GM04504 (cell line): ENCODE measurements around the gene HDGFL3.
"Not testable (repeated sequence)": the region's sequence is repeated elsewhere in the genome, so short reads cannot be mapped to it uniquely, and the experiment has no call there.

ENCODE experiments used
- DNase-seq: peaks from one replicate; pipeline ENCODE4 v3.0.0-alpha.2; 2012; ENCODE audit warnings: low read depth

HDGFL3 gene

DNA sequence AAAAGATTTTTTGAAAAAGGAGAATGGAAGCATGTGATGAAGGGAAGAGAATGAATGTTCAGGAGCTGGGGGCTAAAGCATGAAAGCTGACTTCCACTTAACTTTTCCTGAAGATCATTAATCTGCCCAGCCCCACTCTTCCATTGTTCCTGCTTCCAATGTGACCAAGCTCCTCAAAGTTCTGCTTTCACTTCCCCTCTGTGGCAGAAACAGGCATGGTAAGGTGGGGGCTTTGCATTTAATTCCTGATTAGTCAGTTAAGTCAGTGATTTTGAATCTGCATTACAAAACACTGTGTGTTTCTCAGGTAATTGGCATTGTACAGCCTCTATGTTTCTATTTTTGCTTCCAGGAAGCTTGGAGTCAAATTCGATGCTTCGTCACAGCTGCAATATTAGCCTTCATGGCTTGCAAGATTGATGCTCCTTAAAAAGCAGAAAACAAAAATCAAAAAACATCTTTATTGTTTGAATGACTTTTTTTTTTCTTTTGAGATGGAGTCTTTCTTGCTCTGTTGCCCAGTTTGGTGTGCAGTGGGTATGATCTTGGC, 107.5 kb downstream of the HDGFL3 start:
- no peak for DNase-seq

- DNase-seq: no peak
Measured at GRCh38 chr15:83099290-83099689, 108.3 kb downstream of the HDGFL3 start.

DNA sequence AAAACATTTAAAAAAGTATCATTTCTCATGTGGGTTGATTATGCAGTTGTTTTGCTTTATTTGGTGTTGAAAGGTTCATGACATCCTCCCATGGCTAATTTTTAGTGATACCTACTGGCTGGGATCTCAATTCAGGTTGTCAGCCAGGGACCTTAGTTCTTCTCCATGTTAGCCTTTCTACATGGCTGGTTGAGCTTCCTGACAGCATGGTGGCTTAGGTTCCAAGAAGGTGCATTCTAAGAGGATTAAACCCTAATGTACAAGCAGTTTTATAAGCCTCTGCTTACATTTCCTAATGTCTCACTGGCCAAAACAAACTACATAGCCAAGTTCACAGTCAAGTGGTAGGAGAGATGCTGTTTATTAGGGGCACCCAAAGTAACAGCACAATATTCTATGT, 109.5 kb downstream of the HDGFL3 start:
- no peak for DNase-seq

GRCh38 chr15:83094583-83094982, 113.0 kb downstream of the HDGFL3 start:
- DNase-seq: no peak

GRCh38 chr15:83092309-83092976, 115.2 kb downstream of the HDGFL3 start:
- DNase-seq: no peak

GRCh38 chr15:83091965-83092308, 115.7 kb downstream of the HDGFL3 start:
- not testable (repeated sequence) for DNase-seq

- no peak for DNase-seq
Measured at GRCh38 chr15:83090465-83090864, 117.2 kb downstream of the HDGFL3 start.

GRCh38 chr15:83088876-83089275, 118.7 kb downstream of the HDGFL3 start:
- no peak for DNase-seq

- no peak for DNase-seq
Measured at GRCh38 chr15:83087576-83087975, 120.0 kb downstream of the HDGFL3 start.

- not testable (repeated sequence) for DNase-seq
Measured at GRCh38 chr15:83085864-83086552, 121.6 kb downstream of the HDGFL3 start.

DNA sequence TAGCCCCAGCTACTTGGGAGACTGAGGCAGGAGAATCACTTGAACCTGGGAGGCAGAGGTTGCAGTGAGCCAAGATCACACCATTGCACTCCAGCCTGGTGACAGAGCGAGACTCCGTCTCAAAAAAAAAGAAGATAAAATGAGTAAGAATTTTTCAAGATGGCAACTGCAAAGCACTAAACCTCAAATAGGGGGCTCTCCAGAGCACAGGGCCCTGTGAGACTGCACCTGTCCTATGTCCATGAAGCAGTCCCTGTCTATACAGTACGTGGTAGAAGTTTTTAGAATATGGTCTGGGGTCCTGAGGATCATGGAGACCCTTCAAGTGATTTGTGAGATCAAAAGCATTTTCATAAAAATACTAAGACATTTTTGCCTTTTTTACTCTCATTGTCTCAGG, 122.2 kb downstream of the HDGFL3 start:
- not testable (repeated sequence) for DNase-seq

GRCh38 chr15:83082730-83083386, 124.8 kb downstream of the HDGFL3 start:
- no peak for DNase-seq

- no peak for DNase-seq
Measured at GRCh38 chr15:83081256-83082014, 126.2 kb downstream of the HDGFL3 start.

- DNase-seq: no peak
Measured at GRCh38 chr15:83078712-83079111, 128.9 kb downstream of the HDGFL3 start.
